K562 (cell line): ENCODE results near the gene SHE.

Source experiments
- EP300 ChIP-seq: IDR thresholded peaks from 2 replicates; pipeline ENCODE4 v1.6.1; 2012; ENCODE audit warnings: low read length, improper control_type of control experiment
- FOXK1 ChIP-seq: sonication (generic); formaldehyde crosslinking; IDR thresholded peaks from 2 replicates; pipeline ENCODE4 v1.8.0; 2022; ENCODE audit warnings: missing genetic modification reagents, mild to moderate bottlenecking, borderline replicate concordance
- NCOA2 ChIP-seq, 2 experiments: fragments of 450-650 bp; IDR thresholded peaks; 2 replicates each; pipeline ENCODE4 v1.6.1; 2018; ENCODE audit warnings: mild to moderate bottlenecking in 2 of 2, moderate library complexity in 1 of 2; ENCODE audit not compliant: partially characterized antibody in 2 of 2
- SETDB1 ChIP-seq: IDR thresholded peaks from one replicate; pipeline ENCODE4 v1.6.1; 2012; ENCODE audit warnings: low read length, control low read depth, inconsistent platforms

GRCh38 chr1:154546264-154547063 lies 44.3 kb upstream of the SHE start:
- TF ChIP-seq EP300 (no peak), FOXK1 (CRISPR knock-in tag) (no peak), NCOA2 (IDR thresholded peaks at IDR 0.05; ENCODE audit: partially characterized antibody in 2 of 2) (no peak), SETDB1 (no peak)
